HL-60 (cell line): Measurements from ENCODE around the gene TTC28.

Experiments used
- DNase-seq, 2 experiments: peaks; one replicate each; pipeline ENCODE4 v3.0.0-alpha.2; 2010 to 2020; ENCODE audit warnings: low read depth in 1 of 2, low spot score in 1 of 2
- H3K27ac ChIP-seq: fragments of 250-450 bp; sonication (Bioruptor Pico); replicated peaks from 2 replicates; pipeline ENCODE4 v1.5.1; 2020; ENCODE audit warnings: mild to moderate bottlenecking, moderate library complexity
- H3K27me3 ChIP-seq: fragments of 250-450 bp; sonication (Bioruptor Pico); 2 replicates; pipeline ENCODE4 v1.5.1; 2021; ENCODE audit warnings: mild to moderate bottlenecking, moderate library complexity; ENCODE audit not compliant: insufficient read depth, poor library complexity, severe bottlenecking
- H3K4me3 ChIP-seq: replicated peaks from 2 replicates; pipeline ENCODE4 v1.5.1; 2011; ENCODE audit warnings: mild to moderate bottlenecking, control low read depth, low read length; ENCODE audit not compliant: insufficient read depth
- GABPA ChIP-seq: IDR thresholded peaks from 2 replicates; pipeline ENCODE4 v1.6.1; 2012; ENCODE audit warnings: low read depth
- POLR2AphosphoS5 ChIP-seq: IDR thresholded peaks from 2 replicates; pipeline ENCODE4 v1.6.1; 2012; ENCODE audit warnings: low read depth
- SPI1 ChIP-seq: IDR thresholded peaks from 2 replicates; pipeline ENCODE4 v1.6.1; 2012; ENCODE audit warnings: low read depth, mild to moderate bottlenecking, borderline replicate concordance
- TF ChIP-seq, protein P1 (sequence below): IDR thresholded peaks from one replicate; pipeline ENCODE4 v1.5.1; 2011; ENCODE audit warnings: low read length, control low read depth, inconsistent platforms; ENCODE audit not compliant: insufficient read depth
- TF ChIP-seq, protein P2 (sequence below): IDR thresholded peaks from 2 replicates; pipeline ENCODE4 v1.6.1; 2012; ENCODE audit warnings: low read depth; ENCODE audit not compliant: insufficient replicate concordance

Gene TTC28

DNA sequence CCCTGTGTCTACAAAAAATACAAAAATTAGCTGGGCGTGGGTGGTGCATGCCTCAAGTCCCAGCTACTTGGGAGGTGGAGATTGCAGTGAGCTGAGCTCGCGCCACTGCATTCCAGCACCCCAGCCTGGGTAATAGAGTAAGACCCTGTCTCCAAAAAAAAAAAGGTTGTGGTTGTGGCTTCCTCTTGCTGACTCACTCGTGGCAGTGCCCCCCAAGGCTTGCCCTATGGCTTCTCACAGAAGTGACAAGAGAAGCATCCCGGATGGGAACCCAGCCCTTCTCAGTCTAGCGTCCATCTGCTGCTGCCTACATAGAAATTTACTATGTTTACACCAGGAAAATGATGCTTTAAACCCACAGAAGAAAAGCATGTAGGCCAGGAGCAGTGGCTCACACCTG is 692.1 kb downstream of the TTC28 start:
- no peak overlapping the region for H3K4me3 ChIP-seq
- TF ChIP-seq, protein P1, sequence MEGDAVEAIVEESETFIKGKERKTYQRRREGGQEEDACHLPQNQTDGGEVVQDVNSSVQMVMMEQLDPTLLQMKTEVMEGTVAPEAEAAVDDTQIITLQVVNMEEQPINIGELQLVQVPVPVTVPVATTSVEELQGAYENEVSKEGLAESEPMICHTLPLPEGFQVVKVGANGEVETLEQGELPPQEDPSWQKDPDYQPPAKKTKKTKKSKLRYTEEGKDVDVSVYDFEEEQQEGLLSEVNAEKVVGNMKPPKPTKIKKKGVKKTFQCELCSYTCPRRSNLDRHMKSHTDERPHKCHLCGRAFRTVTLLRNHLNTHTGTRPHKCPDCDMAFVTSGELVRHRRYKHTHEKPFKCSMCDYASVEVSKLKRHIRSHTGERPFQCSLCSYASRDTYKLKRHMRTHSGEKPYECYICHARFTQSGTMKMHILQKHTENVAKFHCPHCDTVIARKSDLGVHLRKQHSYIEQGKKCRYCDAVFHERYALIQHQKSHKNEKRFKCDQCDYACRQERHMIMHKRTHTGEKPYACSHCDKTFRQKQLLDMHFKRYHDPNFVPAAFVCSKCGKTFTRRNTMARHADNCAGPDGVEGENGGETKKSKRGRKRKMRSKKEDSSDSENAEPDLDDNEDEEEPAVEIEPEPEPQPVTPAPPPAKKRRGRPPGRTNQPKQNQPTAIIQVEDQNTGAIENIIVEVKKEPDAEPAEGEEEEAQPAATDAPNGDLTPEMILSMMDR: no peak
- TF ChIP-seq GABPA (no peak), POLR2AphosphoS5 (no peak), SPI1 (no peak)
- TF ChIP-seq, protein P2, sequence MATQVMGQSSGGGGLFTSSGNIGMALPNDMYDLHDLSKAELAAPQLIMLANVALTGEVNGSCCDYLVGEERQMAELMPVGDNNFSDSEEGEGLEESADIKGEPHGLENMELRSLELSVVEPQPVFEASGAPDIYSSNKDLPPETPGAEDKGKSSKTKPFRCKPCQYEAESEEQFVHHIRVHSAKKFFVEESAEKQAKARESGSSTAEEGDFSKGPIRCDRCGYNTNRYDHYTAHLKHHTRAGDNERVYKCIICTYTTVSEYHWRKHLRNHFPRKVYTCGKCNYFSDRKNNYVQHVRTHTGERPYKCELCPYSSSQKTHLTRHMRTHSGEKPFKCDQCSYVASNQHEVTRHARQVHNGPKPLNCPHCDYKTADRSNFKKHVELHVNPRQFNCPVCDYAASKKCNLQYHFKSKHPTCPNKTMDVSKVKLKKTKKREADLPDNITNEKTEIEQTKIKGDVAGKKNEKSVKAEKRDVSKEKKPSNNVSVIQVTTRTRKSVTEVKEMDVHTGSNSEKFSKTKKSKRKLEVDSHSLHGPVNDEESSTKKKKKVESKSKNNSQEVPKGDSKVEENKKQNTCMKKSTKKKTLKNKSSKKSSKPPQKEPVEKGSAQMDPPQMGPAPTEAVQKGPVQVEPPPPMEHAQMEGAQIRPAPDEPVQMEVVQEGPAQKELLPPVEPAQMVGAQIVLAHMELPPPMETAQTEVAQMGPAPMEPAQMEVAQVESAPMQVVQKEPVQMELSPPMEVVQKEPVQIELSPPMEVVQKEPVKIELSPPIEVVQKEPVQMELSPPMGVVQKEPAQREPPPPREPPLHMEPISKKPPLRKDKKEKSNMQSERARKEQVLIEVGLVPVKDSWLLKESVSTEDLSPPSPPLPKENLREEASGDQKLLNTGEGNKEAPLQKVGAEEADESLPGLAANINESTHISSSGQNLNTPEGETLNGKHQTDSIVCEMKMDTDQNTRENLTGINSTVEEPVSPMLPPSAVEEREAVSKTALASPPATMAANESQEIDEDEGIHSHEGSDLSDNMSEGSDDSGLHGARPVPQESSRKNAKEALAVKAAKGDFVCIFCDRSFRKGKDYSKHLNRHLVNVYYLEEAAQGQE: no peak
- DNase-seq: no peak
- no peaks in the 10 kb centered on the region for H3K27me3 ChIP-seq
- no peak overlapping the region for H3K27ac ChIP-seq

DNA sequence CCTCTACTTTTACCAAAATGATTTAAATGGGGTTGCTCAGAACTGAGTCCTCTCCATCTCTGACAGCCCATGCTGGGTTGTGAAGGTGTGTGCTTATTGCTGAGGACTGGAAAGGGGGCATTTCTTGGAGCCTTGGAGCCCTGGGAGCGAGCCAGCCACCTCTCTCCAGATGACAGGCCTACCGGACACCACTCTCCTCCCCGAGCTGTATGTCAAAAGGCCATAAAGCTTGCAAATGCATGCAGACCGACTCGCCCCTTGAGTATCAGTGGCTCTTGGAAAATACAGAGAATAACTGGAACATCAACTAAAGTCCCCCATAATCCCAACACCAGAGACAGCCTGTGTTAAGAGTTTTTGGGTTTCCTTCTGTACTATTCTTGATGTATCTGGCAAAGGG is 692.7 kb downstream of the TTC28 start:
- no peak overlapping the region for H3K27ac ChIP-seq
- no peak overlapping the region for H3K4me3 ChIP-seq
- H3K27me3 ChIP-seq: no peaks in the 10 kb centered on the region
- no peak for TF ChIP-seq POLR2AphosphoS5
- DNase-seq: no peak

DNA sequence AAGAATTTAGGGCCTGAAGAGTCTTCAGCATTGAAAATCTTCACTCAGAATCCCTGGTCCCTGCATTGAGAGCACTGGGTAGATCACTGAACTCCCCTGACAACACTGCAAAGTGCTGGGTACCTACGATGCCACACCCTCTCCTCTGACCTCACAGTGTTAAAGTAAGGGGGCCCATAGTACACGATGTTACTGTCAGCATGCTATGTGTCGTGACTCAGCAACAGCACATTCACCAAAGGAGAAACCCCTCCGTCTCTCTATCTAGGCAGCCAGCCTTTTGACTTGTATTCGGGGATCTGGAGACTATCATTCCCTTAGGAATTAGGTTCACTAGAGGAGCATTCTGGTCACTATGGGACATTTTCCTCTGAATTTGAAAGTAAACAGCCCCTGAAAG is 693.2 kb downstream of the TTC28 start:
- TF ChIP-seq POLR2AphosphoS5: no peak
- TF ChIP-seq, protein P1: no peak
- TF ChIP-seq SPI1: no peak
- TF ChIP-seq GABPA: no peak
- TF ChIP-seq, protein P2: no peak
- no peak overlapping the region for H3K4me3 ChIP-seq
- DNase-seq: no peak
- H3K27me3 ChIP-seq: no peaks in the 10 kb centered on the region
- no peak overlapping the region for H3K27ac ChIP-seq

DNA sequence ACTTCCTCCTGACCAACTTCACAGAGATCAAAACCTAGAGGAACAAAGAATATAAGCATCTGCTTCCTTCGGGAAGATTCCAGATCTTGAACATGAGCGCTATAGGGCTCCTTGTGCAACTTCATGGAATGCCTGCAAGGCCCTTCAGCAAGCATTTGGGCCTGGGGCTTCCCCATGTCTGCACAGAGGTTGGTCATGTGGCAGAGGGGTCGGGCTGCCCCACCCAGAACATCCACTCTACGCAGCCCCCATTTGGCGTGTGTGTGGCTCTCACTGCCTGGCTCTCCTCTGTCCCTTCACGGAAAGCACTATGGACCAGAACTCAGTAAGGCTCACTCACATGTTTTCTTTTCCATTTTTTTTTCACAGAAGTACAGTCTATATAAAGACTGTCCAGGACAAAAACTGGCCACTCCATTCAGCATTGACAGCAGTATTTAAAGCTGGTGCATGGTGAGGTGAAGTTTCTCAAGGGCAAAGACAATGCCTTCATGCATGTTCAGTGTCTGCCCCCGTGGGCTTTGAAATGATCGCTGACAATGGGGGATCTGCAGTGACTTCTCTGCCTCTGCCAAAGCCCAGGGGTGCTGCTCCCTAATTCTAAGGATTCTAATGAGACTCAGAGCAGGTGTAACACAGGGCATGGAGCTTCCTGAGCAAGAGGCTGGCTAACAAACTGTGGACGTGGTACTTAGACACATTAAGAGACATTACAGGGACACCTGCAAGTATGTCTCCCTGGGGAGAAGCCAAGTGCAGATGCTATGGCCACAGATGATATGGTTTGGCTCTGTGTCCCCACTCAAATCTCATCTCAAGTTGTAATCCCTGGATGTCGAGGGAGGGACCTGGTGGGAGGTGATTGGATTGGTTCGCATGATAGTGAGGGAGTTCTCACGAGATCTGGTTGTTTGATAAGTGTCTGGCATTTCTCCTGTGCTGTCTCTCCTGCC is 694.0 kb downstream of the TTC28 start:
- TF ChIP-seq GABPA (no peak), POLR2AphosphoS5 (no peak), SPI1 (no peak)
- TF ChIP-seq, protein P2: no peak
- TF ChIP-seq, protein P1: no peak
- no peak overlapping the region for H3K4me3 ChIP-seq
- no peak for DNase-seq
- no peak overlapping the region for H3K27ac ChIP-seq
- H3K27me3 ChIP-seq: no peaks in the 10 kb centered on the region
